ENCODE measurements around the gene MTCL1.

DNA sequence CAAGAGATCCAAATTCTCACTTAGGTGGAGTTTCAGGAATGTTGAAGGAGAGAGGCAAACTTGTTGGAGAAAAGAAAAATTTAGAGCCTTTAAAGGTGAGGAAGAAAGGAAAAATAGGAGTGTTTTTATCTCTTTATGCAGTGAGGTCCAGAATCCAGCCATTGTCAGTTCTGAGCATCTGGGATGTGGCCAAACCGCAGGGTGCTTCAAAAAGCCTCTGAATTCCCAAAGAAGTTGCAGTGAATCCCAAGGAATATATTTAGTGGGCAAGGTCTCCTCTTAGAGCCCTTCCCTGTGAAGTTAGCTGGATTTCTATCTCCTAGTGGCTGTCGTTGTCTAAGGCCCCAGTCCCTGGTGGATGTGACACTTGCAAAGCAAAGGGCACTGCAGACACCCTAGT is 51.2 kb downstream of the MTCL1 start:
- TF ChIP-seq EZH2 (IDR thresholded peaks at IDR 0.05; ENCODE audit: borderline replicate concordance, low read depth, low read length, poor library complexity, severe bottlenecking): no peak
- TF ChIP-seq, protein P1, sequence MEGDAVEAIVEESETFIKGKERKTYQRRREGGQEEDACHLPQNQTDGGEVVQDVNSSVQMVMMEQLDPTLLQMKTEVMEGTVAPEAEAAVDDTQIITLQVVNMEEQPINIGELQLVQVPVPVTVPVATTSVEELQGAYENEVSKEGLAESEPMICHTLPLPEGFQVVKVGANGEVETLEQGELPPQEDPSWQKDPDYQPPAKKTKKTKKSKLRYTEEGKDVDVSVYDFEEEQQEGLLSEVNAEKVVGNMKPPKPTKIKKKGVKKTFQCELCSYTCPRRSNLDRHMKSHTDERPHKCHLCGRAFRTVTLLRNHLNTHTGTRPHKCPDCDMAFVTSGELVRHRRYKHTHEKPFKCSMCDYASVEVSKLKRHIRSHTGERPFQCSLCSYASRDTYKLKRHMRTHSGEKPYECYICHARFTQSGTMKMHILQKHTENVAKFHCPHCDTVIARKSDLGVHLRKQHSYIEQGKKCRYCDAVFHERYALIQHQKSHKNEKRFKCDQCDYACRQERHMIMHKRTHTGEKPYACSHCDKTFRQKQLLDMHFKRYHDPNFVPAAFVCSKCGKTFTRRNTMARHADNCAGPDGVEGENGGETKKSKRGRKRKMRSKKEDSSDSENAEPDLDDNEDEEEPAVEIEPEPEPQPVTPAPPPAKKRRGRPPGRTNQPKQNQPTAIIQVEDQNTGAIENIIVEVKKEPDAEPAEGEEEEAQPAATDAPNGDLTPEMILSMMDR (conservative IDR thresholded peaks at IDR 0.05; ENCODE audit: low read depth, low read length): no peak

Measured in A673 (cell line).